DND-41 (cell line): ENCODE data around the gene TMEM91.

Experiments used
- EZH2 ChIP-seq: IDR thresholded peaks from 3 replicates; pipeline ENCODE4 v1.6.1; 2012; ENCODE audit warnings: borderline replicate concordance, low read depth, mild to moderate bottlenecking, moderate library complexity, low read length, inconsistent platforms; ENCODE audit not compliant: severe bottlenecking
- TF ChIP-seq, protein P1 (sequence below): IDR thresholded peaks from 2 replicates; pipeline ENCODE4 v1.5.1; 2012; ENCODE audit warnings: borderline replicate concordance, low read length, moderate library complexity, mild to moderate bottlenecking; ENCODE audit not compliant: poor library complexity, severe bottlenecking; ENCODE audit errors: extremely low read depth

DNA sequence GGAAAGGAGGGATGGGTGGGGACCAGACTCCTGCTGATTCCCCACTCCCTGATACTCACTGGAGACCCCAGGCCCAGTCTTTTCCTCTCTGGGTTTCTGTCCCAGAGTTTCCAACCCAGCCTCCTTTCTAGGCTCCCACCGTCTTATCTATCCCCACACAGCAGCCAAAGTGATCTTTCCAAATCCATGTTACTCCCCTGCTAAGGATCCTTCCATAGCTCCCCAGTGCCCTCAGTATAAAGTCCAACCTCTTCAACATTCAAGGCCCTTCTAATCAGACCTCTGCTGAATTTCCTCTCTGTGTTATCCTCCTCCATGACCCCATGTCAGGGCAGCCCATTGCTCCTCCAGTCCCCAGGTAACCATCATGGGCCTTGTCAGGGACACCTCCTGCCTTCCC is 21.3 kb upstream of the TMEM91 start:
- TF ChIP-seq, protein P1, sequence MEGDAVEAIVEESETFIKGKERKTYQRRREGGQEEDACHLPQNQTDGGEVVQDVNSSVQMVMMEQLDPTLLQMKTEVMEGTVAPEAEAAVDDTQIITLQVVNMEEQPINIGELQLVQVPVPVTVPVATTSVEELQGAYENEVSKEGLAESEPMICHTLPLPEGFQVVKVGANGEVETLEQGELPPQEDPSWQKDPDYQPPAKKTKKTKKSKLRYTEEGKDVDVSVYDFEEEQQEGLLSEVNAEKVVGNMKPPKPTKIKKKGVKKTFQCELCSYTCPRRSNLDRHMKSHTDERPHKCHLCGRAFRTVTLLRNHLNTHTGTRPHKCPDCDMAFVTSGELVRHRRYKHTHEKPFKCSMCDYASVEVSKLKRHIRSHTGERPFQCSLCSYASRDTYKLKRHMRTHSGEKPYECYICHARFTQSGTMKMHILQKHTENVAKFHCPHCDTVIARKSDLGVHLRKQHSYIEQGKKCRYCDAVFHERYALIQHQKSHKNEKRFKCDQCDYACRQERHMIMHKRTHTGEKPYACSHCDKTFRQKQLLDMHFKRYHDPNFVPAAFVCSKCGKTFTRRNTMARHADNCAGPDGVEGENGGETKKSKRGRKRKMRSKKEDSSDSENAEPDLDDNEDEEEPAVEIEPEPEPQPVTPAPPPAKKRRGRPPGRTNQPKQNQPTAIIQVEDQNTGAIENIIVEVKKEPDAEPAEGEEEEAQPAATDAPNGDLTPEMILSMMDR: no peak
- no peak for TF ChIP-seq EZH2
